Liver (tissue), 9 donors: ENCODE measurements around the gene ATP2A3. TPM values are rescaled to one million over a fixed set of nuclear protein-coding genes. Genes with fewer than 3 reads are reported as not detected.

Experiments used
- DNase-seq: peaks from one replicate; pipeline ENCODE4 v3.0.0-alpha.2; 2017; ENCODE audit warnings: low spot score
- H3K27ac ChIP-seq, 2 donors: one replicate each; pipeline ENCODE4 v1.7.0; 2013; ENCODE audit warnings: inconsistent platforms in 2 of 2, low read length in 2 of 2, control low read depth in 1 of 2, low read depth in 1 of 2, mild to moderate bottlenecking in 1 of 2
- H3K27me3 ChIP-seq, 4 donors: one replicate each; pipeline versions ENCODE4 v1.6.1 to v1.7.0; 2013; ENCODE audit warnings: low read length in 3 of 4, inconsistent platforms in 1 of 4, mild to moderate bottlenecking in 1 of 4, moderate library complexity in 1 of 4; ENCODE audit not compliant: control insufficient read depth in 4 of 4, insufficient read depth in 4 of 4
- H3K36me3 ChIP-seq, 4 donors: one replicate each; pipeline versions ENCODE4 v1.6.1 to v1.7.0; 2013; ENCODE audit warnings: low read length in 3 of 4, mild to moderate bottlenecking in 3 of 4, low read depth in 1 of 4, moderate library complexity in 1 of 4; ENCODE audit not compliant: control insufficient read depth in 4 of 4, insufficient read depth in 3 of 4
- H3K4me1 ChIP-seq, 4 donors: one replicate each; pipeline versions ENCODE4 v1.6.1 to v1.7.0; 2013; ENCODE audit warnings: low read length in 3 of 4, mild to moderate bottlenecking in 3 of 4, moderate library complexity in 1 of 4; ENCODE audit not compliant: control insufficient read depth in 4 of 4, insufficient read depth in 4 of 4
- H3K4me3 ChIP-seq, 3 donors: one replicate each; pipeline versions ENCODE4 v1.6.1 to v1.7.0; 2013; ENCODE audit warnings: low read length in 3 of 3, control low read depth in 1 of 3, low read depth in 1 of 3, mild to moderate bottlenecking in 1 of 3
- H3K9ac ChIP-seq, 2 donors: one replicate each; pipeline ENCODE4 v1.7.0; 2013; ENCODE audit warnings: low read length in 2 of 2, mild to moderate bottlenecking in 2 of 2, moderate library complexity in 2 of 2, control low read depth in 1 of 2, low read depth in 1 of 2
- H3K9me3 ChIP-seq, 4 donors: one replicate each; pipeline versions ENCODE4 v1.6.1 to v1.7.0; 2013; ENCODE audit warnings: low read length in 3 of 4; ENCODE audit not compliant: control insufficient read depth in 4 of 4
- EGR1 ChIP-seq, 2 donors: IDR thresholded peaks; 2 replicates each; pipeline ENCODE4 v1.6.1; 2016 to 2018; ENCODE audit warnings: antibody characterized with exemption in 2 of 2, low read depth in 2 of 2
- FOXA1 ChIP-seq: IDR thresholded peaks from 2 replicates; pipeline ENCODE4 v1.6.1; 2016; ENCODE audit warnings: antibody characterized with exemption
- HNF4A ChIP-seq, 2 donors: conservative IDR thresholded peaks; 2 replicates each; pipeline ENCODE4 v1.6.1; 2016; ENCODE audit warnings: antibody characterized with exemption in 2 of 2, mild to moderate bottlenecking in 2 of 2
- HNF4G ChIP-seq: IDR thresholded peaks from 2 replicates; pipeline ENCODE4 v1.6.1; 2016; ENCODE audit warnings: antibody characterized with exemption
- JUND ChIP-seq, 2 donors: IDR thresholded peaks; 2 replicates each; pipeline ENCODE4 v1.6.1; 2016; ENCODE audit warnings: antibody characterized with exemption in 2 of 2
- NR2F2 ChIP-seq: IDR thresholded peaks from 2 replicates; pipeline ENCODE4 v1.6.1; 2016; ENCODE audit warnings: antibody characterized with exemption
- RAD21 ChIP-seq, 2 donors: IDR thresholded peaks; 2 replicates each; pipeline ENCODE4 v1.6.1; 2016; ENCODE audit warnings: antibody characterized with exemption in 2 of 2, mild to moderate bottlenecking in 2 of 2
- RXRA ChIP-seq, 2 donors: IDR thresholded peaks; 2 replicates each; pipeline ENCODE4 v1.6.1; 2017 to 2018; ENCODE audit warnings: antibody characterized with exemption in 2 of 2, mild to moderate bottlenecking in 1 of 2
- SP1 ChIP-seq: IDR thresholded peaks from 2 replicates; pipeline ENCODE4 v1.6.1; 2018; ENCODE audit warnings: antibody characterized with exemption, mild to moderate bottlenecking
- TAF1 ChIP-seq: conservative IDR thresholded peaks from 2 replicates; pipeline ENCODE4 v1.6.1; 2016; ENCODE audit warnings: antibody characterized with exemption, mild to moderate bottlenecking
- YY1 ChIP-seq: IDR thresholded peaks from 2 replicates; pipeline ENCODE4 v1.6.1; 2016; ENCODE audit warnings: antibody characterized with exemption, mild to moderate bottlenecking
- WGBS: extraction: QIAGEN DNeasy Blood & Tissue Kit; methylation state at CpG from one replicate; pipeline ENCODE4 v1.1.7; 2013; 5-methylcytosine and 5-hydroxymethylcytosine counted together
- polyA plus RNA-seq, 2 donors: library from polyadenylated mRNA; stranded (reverse) in 1 of 2; unstranded in 1 of 2; fragments of 200-250 nt in 1 of 2; fragments of >200 nt in 1 of 2; fragmentation: Nextera tagmentation in 1 of 2; extraction: Ambion mirVana in 1 of 2; gene quantifications; one replicate each; pipeline versions ENCODE4 v1.2.1 to v1.2.3, GENCODE V29; 2013 to 2015
- total RNA-seq, 2 donors: library from RNA; depleted of rRNA; stranded (reverse); fragments of >200 nt; gene quantifications; one replicate each; pipeline ENCODE4 v1.2.3, GENCODE V29; 2014
- TF ChIP-seq, protein P1 (sequence below): IDR thresholded peaks from 2 replicates; pipeline ENCODE4 v1.6.1; 2016; ENCODE audit warnings: antibody characterized with exemption
- TF ChIP-seq, protein P2 (sequence below): IDR thresholded peaks from 2 replicates; pipeline ENCODE4 v1.6.1; 2016; ENCODE audit warnings: antibody characterized with exemption
- TF ChIP-seq, protein P3 (sequence below): IDR thresholded peaks from 2 replicates; pipeline ENCODE4 v1.6.1; 2016; ENCODE audit warnings: antibody characterized with exemption
- TF ChIP-seq, protein P4 (sequence below): IDR thresholded peaks from 2 replicates; pipeline ENCODE4 v1.6.1; 2016; ENCODE audit warnings: antibody characterized with exemption, mild to moderate bottlenecking
- TF ChIP-seq, protein P5 (sequence below): fragments of 150-350 bp; IDR thresholded peaks from 2 replicates; pipeline ENCODE4 v1.5.1; 2017; ENCODE audit warnings: improper control_type of control experiment, low read depth, low read length; ENCODE audit not compliant: missing input control
- donor health status: healthy.
- donor health status: healthy.
- donor health status: healthy.
- donor health status: healthy.
- donor health status: healthy.

Gene ATP2A3
- total and polyA plus RNA-seq, 4 donors = 1.4 to 17.1 (median 3.2) TPM

DNA sequence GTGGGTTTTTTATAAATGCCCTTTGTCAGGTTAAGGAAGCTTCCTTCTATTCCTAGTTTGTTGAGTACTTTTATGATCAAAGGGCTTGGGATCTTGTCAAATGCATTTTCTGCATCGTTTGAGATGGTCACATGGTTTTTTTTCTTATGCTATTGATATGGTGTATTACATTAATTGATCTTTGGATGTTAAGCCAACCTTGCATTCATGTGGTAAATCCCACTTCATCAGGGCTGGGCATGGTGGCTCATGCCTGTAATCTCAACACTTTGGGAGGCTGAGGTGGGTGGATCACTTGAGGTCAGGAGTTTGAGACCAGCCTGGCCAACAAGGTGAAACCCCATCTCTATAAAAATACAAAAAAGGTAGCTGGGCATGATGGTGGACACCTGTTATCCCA, 30.8 kb upstream of the ATP2A3 start:
- H3K27me3 ChIP-seq = peaks cover 0 to 2% (median 0%) of the 10 kb centered on the region in 4 donors
- peaks cover 0 to 12% (median under 1%) of the 10 kb centered on the region in 4 donors for H3K9me3 ChIP-seq
- no peak for DNase-seq
- H3K36me3 ChIP-seq = no peaks in the 10 kb centered on the region
- 56% methylated on average over 1 of the region's 1 CpG for WGBS
- H3K27ac ChIP-seq = no peak overlapping the region
- no peak overlapping the region for H3K9ac ChIP-seq
- no peak overlapping the region for H3K4me3 ChIP-seq
- no peaks in the 10 kb centered on the region for H3K4me1 ChIP-seq
- TF ChIP-seq SP1 (no peak), RAD21 (IDR thresholded peaks at IDR 0.05) (no peak), FOXA1 (no peak), NR2F2 (no peak), RXRA (IDR thresholded peaks at IDR 0.05) (no peak), HNF4G (no peak)
- TF ChIP-seq, protein P1, sequence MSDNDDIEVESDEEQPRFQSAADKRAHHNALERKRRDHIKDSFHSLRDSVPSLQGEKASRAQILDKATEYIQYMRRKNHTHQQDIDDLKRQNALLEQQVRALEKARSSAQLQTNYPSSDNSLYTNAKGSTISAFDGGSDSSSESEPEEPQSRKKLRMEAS = no peak
- TF ChIP-seq, protein P2, sequence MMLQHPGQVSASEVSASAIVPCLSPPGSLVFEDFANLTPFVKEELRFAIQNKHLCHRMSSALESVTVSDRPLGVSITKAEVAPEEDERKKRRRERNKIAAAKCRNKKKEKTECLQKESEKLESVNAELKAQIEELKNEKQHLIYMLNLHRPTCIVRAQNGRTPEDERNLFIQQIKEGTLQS = no peak
- TF ChIP-seq, protein P3, sequence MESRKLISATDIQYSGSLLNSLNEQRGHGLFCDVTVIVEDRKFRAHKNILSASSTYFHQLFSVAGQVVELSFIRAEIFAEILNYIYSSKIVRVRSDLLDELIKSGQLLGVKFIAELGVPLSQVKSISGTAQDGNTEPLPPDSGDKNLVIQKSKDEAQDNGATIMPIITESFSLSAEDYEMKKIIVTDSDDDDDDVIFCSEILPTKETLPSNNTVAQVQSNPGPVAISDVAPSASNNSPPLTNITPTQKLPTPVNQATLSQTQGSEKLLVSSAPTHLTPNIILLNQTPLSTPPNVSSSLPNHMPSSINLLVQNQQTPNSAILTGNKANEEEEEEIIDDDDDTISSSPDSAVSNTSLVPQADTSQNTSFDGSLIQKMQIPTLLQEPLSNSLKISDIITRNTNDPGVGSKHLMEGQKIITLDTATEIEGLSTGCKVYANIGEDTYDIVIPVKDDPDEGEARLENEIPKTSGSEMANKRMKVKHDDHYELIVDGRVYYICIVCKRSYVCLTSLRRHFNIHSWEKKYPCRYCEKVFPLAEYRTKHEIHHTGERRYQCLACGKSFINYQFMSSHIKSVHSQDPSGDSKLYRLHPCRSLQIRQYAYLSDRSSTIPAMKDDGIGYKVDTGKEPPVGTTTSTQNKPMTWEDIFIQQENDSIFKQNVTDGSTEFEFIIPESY = no peak

DNA sequence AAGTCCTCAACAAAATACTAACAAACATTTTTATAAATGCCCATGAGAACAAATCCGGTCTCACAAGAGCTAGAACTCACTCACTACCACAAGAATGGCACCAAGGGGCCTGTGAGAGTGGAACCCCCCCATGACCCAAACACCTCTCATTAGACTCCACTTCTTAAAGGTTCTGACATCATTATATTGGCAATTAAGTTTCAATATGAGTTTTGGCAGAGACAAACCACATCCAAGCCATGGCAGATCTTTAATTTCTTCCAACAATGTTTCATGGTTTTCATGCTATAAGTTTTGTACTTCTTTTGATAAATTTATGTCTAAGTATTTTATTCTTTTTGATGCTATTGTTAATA, 30.0 kb upstream of the ATP2A3 start:
- Histone ChIP-seq H3K27me3 (peaks cover 0 to 2% (median 0%) of the 10 kb centered on the region in 4 donors), H3K9me3 (peaks cover 0 to 12% (median under 1%) of the 10 kb centered on the region in 4 donors), H3K4me1 (no peaks in the 10 kb centered on the region), H3K36me3 (no peaks in the 10 kb centered on the region), H3K9ac (no peak overlapping the region), H3K27ac (no peak overlapping the region), H3K4me3 (no peak overlapping the region)
- 91% methylated on average over 1 of the region's 1 CpG for WGBS
- DNase-seq = no peak
- TF ChIP-seq EGR1 (IDR thresholded peaks at IDR 0.05; ENCODE audit: low read depth in 2 of 2) = no peak
- no peak for TF ChIP-seq HNF4A (conservative IDR thresholded peaks at IDR 0.05)
- TF ChIP-seq JUND (IDR thresholded peaks at IDR 0.05) = no peak
- TF ChIP-seq HNF4G = no peak
- no peak for TF ChIP-seq FOXA1
- TF ChIP-seq, protein P1 = no peak
- TF ChIP-seq, protein P2 = no peak
- TF ChIP-seq YY1 = no peak
- TF ChIP-seq, protein P4, sequence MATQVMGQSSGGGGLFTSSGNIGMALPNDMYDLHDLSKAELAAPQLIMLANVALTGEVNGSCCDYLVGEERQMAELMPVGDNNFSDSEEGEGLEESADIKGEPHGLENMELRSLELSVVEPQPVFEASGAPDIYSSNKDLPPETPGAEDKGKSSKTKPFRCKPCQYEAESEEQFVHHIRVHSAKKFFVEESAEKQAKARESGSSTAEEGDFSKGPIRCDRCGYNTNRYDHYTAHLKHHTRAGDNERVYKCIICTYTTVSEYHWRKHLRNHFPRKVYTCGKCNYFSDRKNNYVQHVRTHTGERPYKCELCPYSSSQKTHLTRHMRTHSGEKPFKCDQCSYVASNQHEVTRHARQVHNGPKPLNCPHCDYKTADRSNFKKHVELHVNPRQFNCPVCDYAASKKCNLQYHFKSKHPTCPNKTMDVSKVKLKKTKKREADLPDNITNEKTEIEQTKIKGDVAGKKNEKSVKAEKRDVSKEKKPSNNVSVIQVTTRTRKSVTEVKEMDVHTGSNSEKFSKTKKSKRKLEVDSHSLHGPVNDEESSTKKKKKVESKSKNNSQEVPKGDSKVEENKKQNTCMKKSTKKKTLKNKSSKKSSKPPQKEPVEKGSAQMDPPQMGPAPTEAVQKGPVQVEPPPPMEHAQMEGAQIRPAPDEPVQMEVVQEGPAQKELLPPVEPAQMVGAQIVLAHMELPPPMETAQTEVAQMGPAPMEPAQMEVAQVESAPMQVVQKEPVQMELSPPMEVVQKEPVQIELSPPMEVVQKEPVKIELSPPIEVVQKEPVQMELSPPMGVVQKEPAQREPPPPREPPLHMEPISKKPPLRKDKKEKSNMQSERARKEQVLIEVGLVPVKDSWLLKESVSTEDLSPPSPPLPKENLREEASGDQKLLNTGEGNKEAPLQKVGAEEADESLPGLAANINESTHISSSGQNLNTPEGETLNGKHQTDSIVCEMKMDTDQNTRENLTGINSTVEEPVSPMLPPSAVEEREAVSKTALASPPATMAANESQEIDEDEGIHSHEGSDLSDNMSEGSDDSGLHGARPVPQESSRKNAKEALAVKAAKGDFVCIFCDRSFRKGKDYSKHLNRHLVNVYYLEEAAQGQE = no peak
- no peak for TF ChIP-seq TAF1
- no peak for TF ChIP-seq SP1
- TF ChIP-seq RXRA (IDR thresholded peaks at IDR 0.05) = no peak
- TF ChIP-seq, protein P5, sequence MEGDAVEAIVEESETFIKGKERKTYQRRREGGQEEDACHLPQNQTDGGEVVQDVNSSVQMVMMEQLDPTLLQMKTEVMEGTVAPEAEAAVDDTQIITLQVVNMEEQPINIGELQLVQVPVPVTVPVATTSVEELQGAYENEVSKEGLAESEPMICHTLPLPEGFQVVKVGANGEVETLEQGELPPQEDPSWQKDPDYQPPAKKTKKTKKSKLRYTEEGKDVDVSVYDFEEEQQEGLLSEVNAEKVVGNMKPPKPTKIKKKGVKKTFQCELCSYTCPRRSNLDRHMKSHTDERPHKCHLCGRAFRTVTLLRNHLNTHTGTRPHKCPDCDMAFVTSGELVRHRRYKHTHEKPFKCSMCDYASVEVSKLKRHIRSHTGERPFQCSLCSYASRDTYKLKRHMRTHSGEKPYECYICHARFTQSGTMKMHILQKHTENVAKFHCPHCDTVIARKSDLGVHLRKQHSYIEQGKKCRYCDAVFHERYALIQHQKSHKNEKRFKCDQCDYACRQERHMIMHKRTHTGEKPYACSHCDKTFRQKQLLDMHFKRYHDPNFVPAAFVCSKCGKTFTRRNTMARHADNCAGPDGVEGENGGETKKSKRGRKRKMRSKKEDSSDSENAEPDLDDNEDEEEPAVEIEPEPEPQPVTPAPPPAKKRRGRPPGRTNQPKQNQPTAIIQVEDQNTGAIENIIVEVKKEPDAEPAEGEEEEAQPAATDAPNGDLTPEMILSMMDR = no peak
- TF ChIP-seq RAD21 (IDR thresholded peaks at IDR 0.05) = no peak
